ENCODE data around the gene TERF2IP. TPM values are rescaled to one million over a fixed set of nuclear protein-coding genes. Genes with fewer than 3 reads are reported as not detected.

Gene TERF2IP
- total and polyA plus RNA-seq, 2 of the 13 experiments (the other 11 are each of a cell fraction or from before 2014, with no cell fraction given), result 26.4 to 50.2 TPM

DNA sequence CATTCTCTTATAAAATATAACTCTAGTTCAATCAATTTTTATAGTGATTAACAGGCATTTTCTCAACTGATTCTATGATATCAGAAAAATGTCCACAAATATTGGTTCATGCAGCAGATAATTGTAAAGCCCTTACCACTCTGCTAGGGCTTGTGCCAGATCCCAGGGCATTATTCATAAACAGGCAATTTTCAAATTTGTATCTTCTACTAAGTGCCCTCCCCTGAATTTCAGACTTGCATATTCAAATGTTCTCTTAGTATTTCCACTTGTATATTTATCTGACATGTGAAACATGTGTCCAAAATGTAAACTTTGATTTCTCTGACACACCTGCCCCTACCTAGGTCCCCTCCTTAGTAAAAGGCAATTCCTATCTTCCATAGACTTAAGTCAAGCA is 19.9 kb downstream of the TERF2IP start:
- Histone ChIP-seq H3K9me3 (ENCODE audit: low read length) (no peaks in the 10 kb centered on the region), H4K20me1 (ENCODE audit: insufficient read depth, low read length) (no peaks in the 10 kb centered on the region), H3K36me3 (replicated peaks in 1 of 2; ENCODE audit: control insufficient read depth in 1 of 2, insufficient read depth in 2 of 2, low read length in 2 of 2) (no peaks in the 10 kb centered on the region), H3K27me3 (ENCODE audit: control insufficient read depth in 1 of 2, insufficient read depth in 2 of 2, low read length in 2 of 2) (no peaks in the 10 kb centered on the region), H2AFZ (ENCODE audit: low read length) (no peak overlapping the region), H3K4me2 (ENCODE audit: low read depth, low read length) (no peak overlapping the region), H3K4me3 (replicated peaks in 1 of 3; ENCODE audit: insufficient read depth in 1 of 3, low read depth in 2 of 3, low read length in 3 of 3) (no peak overlapping the region), H3K79me2 (ENCODE audit: insufficient read depth, low read length) (no peaks in the 10 kb centered on the region), H3K9ac (ENCODE audit: insufficient read depth, low read depth, low read length) (no peak overlapping the region), H3K27ac (ENCODE audit: extremely low read length, insufficient read depth, low read length) (no peak overlapping the region), H3K4me1 (ENCODE audit: insufficient read depth, low read length) (no peaks in the 10 kb centered on the region)
- intact Hi-C loops (cut with micrococcal nuclease; ENCODE audit: unreplicated experiment) (no loop called here), in situ Hi-C loops (cut with HindIII; ENCODE audit: extremely low pct_ligation_motif_present, low pct_unique_long_range_greater_than_20kb) (no loop called here)
- TF ChIP-seq BRD4 (CRISPR knock-in tag; IDR thresholded peaks at IDR 0.05), result no peak
- no peak for TF ChIP-seq CHCHD3 (CRISPR knock-in tag; IDR thresholded peaks at IDR 0.05)
- no peak for TF ChIP-seq ZNF841 (CRISPR knock-in tag; IDR thresholded peaks at IDR 0.05; ENCODE audit: borderline replicate concordance)
- TF ChIP-seq RFXANK (CRISPR knock-in tag; IDR thresholded peaks at IDR 0.05), result no peak
- no peak for TF ChIP-seq ZUFSP (CRISPR knock-in tag; IDR thresholded peaks at IDR 0.05; ENCODE audit: borderline replicate concordance)
- TF ChIP-seq ZBTB7B (CRISPR knock-in tag; IDR thresholded peaks at IDR 0.05), result no peak
- TF ChIP-seq NFRKB (IDR thresholded peaks at IDR 0.05), result no peak
- no peak for TF ChIP-seq MYC (CRISPR knock-in tag; IDR thresholded peaks at IDR 0.05; ENCODE audit: borderline replicate concordance)
- TF ChIP-seq, protein P1, sequence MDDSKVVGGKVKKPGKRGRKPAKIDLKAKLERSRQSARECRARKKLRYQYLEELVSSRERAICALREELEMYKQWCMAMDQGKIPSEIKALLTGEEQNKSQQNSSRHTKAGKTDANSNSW (CRISPR knock-in tag; IDR thresholded peaks at IDR 0.05; ENCODE audit: borderline replicate concordance), result no peak
- TF ChIP-seq ZBTB34 (CRISPR knock-in tag; IDR thresholded peaks at IDR 0.05), result no peak
- TF ChIP-seq, protein P2, sequence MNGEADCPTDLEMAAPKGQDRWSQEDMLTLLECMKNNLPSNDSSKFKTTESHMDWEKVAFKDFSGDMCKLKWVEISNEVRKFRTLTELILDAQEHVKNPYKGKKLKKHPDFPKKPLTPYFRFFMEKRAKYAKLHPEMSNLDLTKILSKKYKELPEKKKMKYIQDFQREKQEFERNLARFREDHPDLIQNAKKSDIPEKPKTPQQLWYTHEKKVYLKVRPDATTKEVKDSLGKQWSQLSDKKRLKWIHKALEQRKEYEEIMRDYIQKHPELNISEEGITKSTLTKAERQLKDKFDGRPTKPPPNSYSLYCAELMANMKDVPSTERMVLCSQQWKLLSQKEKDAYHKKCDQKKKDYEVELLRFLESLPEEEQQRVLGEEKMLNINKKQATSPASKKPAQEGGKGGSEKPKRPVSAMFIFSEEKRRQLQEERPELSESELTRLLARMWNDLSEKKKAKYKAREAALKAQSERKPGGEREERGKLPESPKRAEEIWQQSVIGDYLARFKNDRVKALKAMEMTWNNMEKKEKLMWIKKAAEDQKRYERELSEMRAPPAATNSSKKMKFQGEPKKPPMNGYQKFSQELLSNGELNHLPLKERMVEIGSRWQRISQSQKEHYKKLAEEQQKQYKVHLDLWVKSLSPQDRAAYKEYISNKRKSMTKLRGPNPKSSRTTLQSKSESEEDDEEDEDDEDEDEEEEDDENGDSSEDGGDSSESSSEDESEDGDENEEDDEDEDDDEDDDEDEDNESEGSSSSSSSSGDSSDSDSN (CRISPR knock-in tag; IDR thresholded peaks at IDR 0.05), result no peak
- TF ChIP-seq ZFP1 (CRISPR knock-in tag; IDR thresholded peaks at IDR 0.05), result no peak
- TF ChIP-seq RCOR2 (CRISPR knock-in tag; IDR thresholded peaks at IDR 0.05), result no peak
- TF ChIP-seq ZFP82 (CRISPR knock-in tag; IDR thresholded peaks at IDR 0.05; ENCODE audit: borderline replicate concordance), result no peak
- no peak for TF ChIP-seq KDM6A (CRISPR knock-in tag; IDR thresholded peaks at IDR 0.05; ENCODE audit: low read depth)
- no peak for TF ChIP-seq ZBTB20 (CRISPR knock-in tag; IDR thresholded peaks at IDR 0.05; ENCODE audit: borderline replicate concordance, low read depth)
- no peak for TF ChIP-seq PLSCR1 (CRISPR knock-in tag; IDR thresholded peaks at IDR 0.05; ENCODE audit: borderline replicate concordance)
- DNase-seq (ENCODE audit: low spot score) (no peak), FAIRE-seq (no peak), ATAC-seq (no peak)
- ChIA-PET POLR2A (no interaction called here), CTCF (ENCODE audit: low intra/inter-chr PET ratio, low total read pairs) (no interaction called here)
- no TSS peak for BruUV-seq (replicated peaks)

All from HepG2 (cell line).